Sigmoid colon (tissue), 3 donors: ENCODE data around the gene CERS6.

Experiments
- POLR2A ChIP-seq, 2 donors: fragments of 450-650 bp; IDR thresholded peaks; one replicate each; pipeline ENCODE4 v1.6.1; 2016; ENCODE audit warnings: antibody characterized with exemption in 2 of 2, mild to moderate bottlenecking in 2 of 2, moderate library complexity in 2 of 2
- TF ChIP-seq, protein P1 (sequence below), 4 experiments: fragments of 450-650 bp in 3 of 4; fragments of 200-600 bp in 1 of 4; IDR thresholded peaks; one replicate each; pipeline ENCODE4 v1.5.1; 2016 to 2019; ENCODE audit warnings: antibody characterized with exemption in 4 of 4, mild to moderate bottlenecking in 3 of 4, moderate library complexity in 2 of 4

DNA sequence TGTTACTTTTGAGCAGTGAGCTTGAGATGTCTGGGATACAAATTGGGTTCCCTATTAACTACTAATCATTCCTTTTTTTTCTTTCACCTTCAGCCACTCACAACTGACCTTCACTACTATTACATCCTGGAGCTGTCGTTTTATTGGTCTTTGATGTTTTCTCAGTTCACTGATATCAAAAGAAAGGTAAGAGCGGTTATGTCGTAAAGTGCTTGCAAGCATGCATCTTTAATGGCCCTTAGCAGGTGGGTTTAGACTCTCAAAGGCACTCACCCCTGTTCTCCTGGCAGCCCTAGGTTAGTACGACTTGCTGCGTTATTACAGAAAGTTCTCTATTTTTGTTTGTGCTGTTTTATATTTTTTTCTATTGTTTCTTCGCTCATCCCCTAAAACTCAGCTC lies 238.8 kb downstream of the CERS6 start:
- TF ChIP-seq POLR2A (IDR thresholded peaks at IDR 0.05) = no peak
- TF ChIP-seq, protein P1, sequence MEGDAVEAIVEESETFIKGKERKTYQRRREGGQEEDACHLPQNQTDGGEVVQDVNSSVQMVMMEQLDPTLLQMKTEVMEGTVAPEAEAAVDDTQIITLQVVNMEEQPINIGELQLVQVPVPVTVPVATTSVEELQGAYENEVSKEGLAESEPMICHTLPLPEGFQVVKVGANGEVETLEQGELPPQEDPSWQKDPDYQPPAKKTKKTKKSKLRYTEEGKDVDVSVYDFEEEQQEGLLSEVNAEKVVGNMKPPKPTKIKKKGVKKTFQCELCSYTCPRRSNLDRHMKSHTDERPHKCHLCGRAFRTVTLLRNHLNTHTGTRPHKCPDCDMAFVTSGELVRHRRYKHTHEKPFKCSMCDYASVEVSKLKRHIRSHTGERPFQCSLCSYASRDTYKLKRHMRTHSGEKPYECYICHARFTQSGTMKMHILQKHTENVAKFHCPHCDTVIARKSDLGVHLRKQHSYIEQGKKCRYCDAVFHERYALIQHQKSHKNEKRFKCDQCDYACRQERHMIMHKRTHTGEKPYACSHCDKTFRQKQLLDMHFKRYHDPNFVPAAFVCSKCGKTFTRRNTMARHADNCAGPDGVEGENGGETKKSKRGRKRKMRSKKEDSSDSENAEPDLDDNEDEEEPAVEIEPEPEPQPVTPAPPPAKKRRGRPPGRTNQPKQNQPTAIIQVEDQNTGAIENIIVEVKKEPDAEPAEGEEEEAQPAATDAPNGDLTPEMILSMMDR (IDR thresholded peaks at IDR 0.05) = no peak
